ENCODE data around the gene UVSSA.
"Not testable (repeated sequence)": the region's sequence is repeated elsewhere in the genome, so short reads cannot be mapped to it uniquely, and the experiment has no call there.

UVSSA gene

GRCh38 chr4:1379351-1379781 is 32.4 kb downstream of the UVSSA start:
- no peak for DNase-seq

GRCh38 chr4:1379801-1380331 is 32.9 kb downstream of the UVSSA start:
- no peak for DNase-seq

- DNase-seq: no peak
These were observed 33.6 kb downstream of the UVSSA start for GRCh38 chr4:1380368-1381151.

GRCh38 chr4:1381181-1381621 is 34.2 kb downstream of the UVSSA start:
- DNase-seq: no peak

- no peak for DNase-seq
These were observed 35.0 kb downstream of the UVSSA start for GRCh38 chr4:1381944-1382541.

GRCh38 chr4:1382776-1383727 is 36.0 kb downstream of the UVSSA start:
- no peak for DNase-seq

GRCh38 chr4:1383728-1384591 is 37.0 kb downstream of the UVSSA start:
- DNase-seq: no peak

- no peak for DNase-seq
These were observed 37.8 kb downstream of the UVSSA start for GRCh38 chr4:1384675-1385372.

- DNase-seq: no peak
These were observed 38.6 kb downstream of the UVSSA start for GRCh38 chr4:1385373-1386340.

GRCh38 chr4:1393363-1393762 is 46.4 kb downstream of the UVSSA start:
- DNase-seq: not testable (repeated sequence)

GRCh38 chr4:1393866-1394265 is 46.9 kb downstream of the UVSSA start:
- no peak for DNase-seq

- not testable (repeated sequence) for DNase-seq
These were observed 47.8 kb downstream of the UVSSA start for GRCh38 chr4:1394554-1395388.

- not testable (repeated sequence) for DNase-seq
These were observed 48.4 kb downstream of the UVSSA start for GRCh38 chr4:1395389-1395820.

GRCh38 chr4:1395941-1396805 is 49.2 kb downstream of the UVSSA start:
- no peak for DNase-seq

- DNase-seq: no peak
These were observed 49.9 kb downstream of the UVSSA start for GRCh38 chr4:1396806-1397455.

- no peak for DNase-seq
These were observed 51.9 kb downstream of the UVSSA start for GRCh38 chr4:1398681-1399507.

Measured in hematopoietic multipotent progenitor cell treated with erythropoietin and hydrocortisone succinate and interleukin-3 and kit ligand, for 4 days (in vitro differentiated cells).